MV-4-11 (cell line): ENCODE data around the gene CACNA1C.
A peak's percentile ranks its signal among the peaks of the same experiment; 100 is the strongest.

Source experiments
- DNase-seq: peaks from one replicate; lab custom pipeline; 2025; lab: John Stamatoyannopoulos, UW

The CACNA1C gene

GRCh38 chr12:2035431-2036055 lies 17.2 kb upstream of the CACNA1C start:
- peak; percentile 87 for DNase-seq

- DNase-seq, result no peak
These were observed 13.8 kb upstream of the CACNA1C start for GRCh38 chr12:2039034-2039433.

GRCh38 chr12:2043054-2043453 lies 9.7 kb upstream of the CACNA1C start:
- DNase-seq, result no peak

GRCh38 chr12:2044165-2044564 lies 8.6 kb upstream of the CACNA1C start:
- DNase-seq, result no peak

GRCh38 chr12:2046957-2047356 lies 5.8 kb upstream of the CACNA1C start:
- DNase-seq, result no peak

GRCh38 chr12:2047752-2048151 lies 5.0 kb upstream of the CACNA1C start:
- no peak for DNase-seq

GRCh38 chr12:2049604-2050540 lies 2.9 kb upstream of the CACNA1C start:
- DNase-seq, result no peak

- no peak for DNase-seq
These were observed 826 bp upstream of the CACNA1C start for GRCh38 chr12:2051700-2052621.

GRCh38 chr12:2053691-2054090 lies 904 bp downstream of the CACNA1C start:
- no peak for DNase-seq

- DNase-seq, result no peak
These were observed 1.6 kb downstream of the CACNA1C start for GRCh38 chr12:2054091-2055018.

GRCh38 chr12:2057041-2057794 lies 4.4 kb downstream of the CACNA1C start:
- DNase-seq, result peak; percentile 34

GRCh38 chr12:2057795-2058408 lies 5.1 kb downstream of the CACNA1C start:
- DNase-seq, result no peak

- no peak for DNase-seq
These were observed 6.0 kb downstream of the CACNA1C start for GRCh38 chr12:2058837-2059236.

GRCh38 chr12:2061402-2061801 lies 8.6 kb downstream of the CACNA1C start:
- no peak for DNase-seq

GRCh38 chr12:2064071-2064507 lies 11.3 kb downstream of the CACNA1C start:
- peak; percentile 73 for DNase-seq

GRCh38 chr12:2068653-2069052 lies 15.9 kb downstream of the CACNA1C start:
- DNase-seq, result no peak

GRCh38 chr12:2070440-2071045 lies 17.8 kb downstream of the CACNA1C start:
- DNase-seq, result no peak

- DNase-seq, result no peak
These were observed 22.0 kb downstream of the CACNA1C start for GRCh38 chr12:2074792-2075191.

GRCh38 chr12:2075508-2076195 lies 22.9 kb downstream of the CACNA1C start:
- no peak for DNase-seq
